ENCODE measurements around the gene PHF12.

The PHF12 gene

GRCh38 chr17:28887871-28888471 is 63.3 kb downstream of the PHF12 start:
- TF ChIP-seq GATA2 (IDR thresholded peaks at IDR 0.05; ENCODE audit: low read depth, low read length) (no peak), GATA3 (IDR thresholded peaks at IDR 0.05; ENCODE audit: low read depth, low read length) (no peak)

GRCh38 chr17:28885951-28886350 is 65.4 kb downstream of the PHF12 start:
- TF ChIP-seq GATA3 (IDR thresholded peaks at IDR 0.05; ENCODE audit: low read depth, low read length) = no peak
- no peak for TF ChIP-seq GATA2 (IDR thresholded peaks at IDR 0.05; ENCODE audit: low read depth, low read length)

GRCh38 chr17:28885363-28885762 is 66.0 kb downstream of the PHF12 start:
- TF ChIP-seq GATA2 (IDR thresholded peaks at IDR 0.05; ENCODE audit: low read depth, low read length) (no peak), GATA3 (IDR thresholded peaks at IDR 0.05; ENCODE audit: low read depth, low read length) (no peak)

- TF ChIP-seq GATA3 (IDR thresholded peaks at IDR 0.05; ENCODE audit: low read depth, low read length) (no peak), GATA2 (IDR thresholded peaks at IDR 0.05; ENCODE audit: low read depth, low read length) (no peak)
Measured at GRCh38 chr17:28883967-28884702, 67.2 kb downstream of the PHF12 start.

GRCh38 chr17:28882154-28882895 is 69.0 kb downstream of the PHF12 start:
- no peak for TF ChIP-seq GATA2 (IDR thresholded peaks at IDR 0.05; ENCODE audit: low read depth, low read length)
- no peak for TF ChIP-seq GATA3 (IDR thresholded peaks at IDR 0.05; ENCODE audit: low read depth, low read length)

- TF ChIP-seq GATA2 (IDR thresholded peaks at IDR 0.05; ENCODE audit: low read depth, low read length) (no peak), GATA3 (IDR thresholded peaks at IDR 0.05; ENCODE audit: low read depth, low read length) (no peak)
Measured at GRCh38 chr17:28881533-28882056, 69.7 kb downstream of the PHF12 start.

GRCh38 chr17:28880572-28880945 is 70.8 kb downstream of the PHF12 start:
- TF ChIP-seq GATA3 (IDR thresholded peaks at IDR 0.05; ENCODE audit: low read depth, low read length) (no peak), GATA2 (IDR thresholded peaks at IDR 0.05; ENCODE audit: low read depth, low read length) (no peak)

- TF ChIP-seq GATA2 (IDR thresholded peaks at IDR 0.05; ENCODE audit: low read depth, low read length) (no peak), GATA3 (IDR thresholded peaks at IDR 0.05; ENCODE audit: low read depth, low read length) (no peak)
Measured at GRCh38 chr17:28879886-28880571, 71.3 kb downstream of the PHF12 start.

GRCh38 chr17:28878981-28879380 is 72.3 kb downstream of the PHF12 start:
- TF ChIP-seq GATA2 (IDR thresholded peaks at IDR 0.05; ENCODE audit: low read depth, low read length) (no peak), GATA3 (IDR thresholded peaks at IDR 0.05; ENCODE audit: low read depth, low read length) (no peak)

GRCh38 chr17:28878158-28878910 is 73.0 kb downstream of the PHF12 start:
- TF ChIP-seq GATA2 (IDR thresholded peaks at IDR 0.05; ENCODE audit: low read depth, low read length) (no peak), GATA3 (IDR thresholded peaks at IDR 0.05; ENCODE audit: low read depth, low read length) (no peak)

GRCh38 chr17:28875848-28876550 is 75.3 kb downstream of the PHF12 start:
- no peak for TF ChIP-seq GATA2 (IDR thresholded peaks at IDR 0.05; ENCODE audit: low read depth, low read length)
- no peak for TF ChIP-seq GATA3 (IDR thresholded peaks at IDR 0.05; ENCODE audit: low read depth, low read length)

- no peak for TF ChIP-seq GATA3 (IDR thresholded peaks at IDR 0.05; ENCODE audit: low read depth, low read length)
- TF ChIP-seq GATA2 (IDR thresholded peaks at IDR 0.05; ENCODE audit: low read depth, low read length) = no peak
Measured at GRCh38 chr17:28874750-28875149, 76.6 kb downstream of the PHF12 start.

- TF ChIP-seq GATA3 (IDR thresholded peaks at IDR 0.05; ENCODE audit: low read depth, low read length) = no peak
- no peak for TF ChIP-seq GATA2 (IDR thresholded peaks at IDR 0.05; ENCODE audit: low read depth, low read length)
Measured at GRCh38 chr17:28873839-28874238, 77.5 kb downstream of the PHF12 start.

All from SH-SY5Y (cell line).